Adrenal gland (tissue), 5 donors: Measurements from ENCODE around the gene CRABP1.

Experiments used
- CTCF ChIP-seq, 6 experiments: fragments of 450-650 bp in 4 of 6; fragments of 200-600 bp in 2 of 6; sonication (generic) in 1 of 6; IDR thresholded peaks; 1 replicate in 5 of 6; 2 replicates in 1 of 6; pipeline versions ENCODE4 v1.5.1 to v1.8.0; 2016 to 2021; ENCODE audit warnings: antibody characterized with exemption in 6 of 6, mild to moderate bottlenecking in 2 of 6, moderate library complexity in 1 of 6
- POLR2A ChIP-seq, 2 donors: fragments of 450-650 bp; IDR thresholded peaks; one replicate each; pipeline ENCODE4 v1.6.1; 2017; ENCODE audit warnings: antibody characterized with exemption in 2 of 2, mild to moderate bottlenecking in 2 of 2, moderate library complexity in 1 of 2
- donor health status: DM: no; HTN: no; CAD: no.

GRCh38 chr15:78291698-78292097 lies 48.5 kb upstream of the CRABP1 start:
- TF ChIP-seq CTCF (IDR thresholded peaks at IDR 0.05) (no peak), POLR2A (IDR thresholded peaks at IDR 0.05) (no peak)
